Cardiac fibroblast (primary cell): Measurements from ENCODE around the gene FADS3.

ENCODE experiments used
- DNase-seq, 2 donors: peaks; one replicate each; pipeline versions ENCODE4 v3.0.0 to v3.0.0-alpha.2; 2010; ENCODE audit warnings: low read depth in 2 of 2
- H3K4me3 ChIP-seq, 2 donors: replicated peaks in 1 of 2; 1 replicate in 1 of 2; 2 replicates in 1 of 2; pipeline ENCODE4 v1.5.1; 2011; ENCODE audit warnings: low read depth in 2 of 2, low read length in 2 of 2, mild to moderate bottlenecking in 2 of 2, moderate library complexity in 1 of 2
- CTCF ChIP-seq: IDR thresholded peaks from one replicate; pipeline ENCODE4 v1.5.1; 2011; ENCODE audit warnings: low read depth, mild to moderate bottlenecking, low read length, inconsistent platforms

Gene FADS3

GRCh38 chr11:61833926-61834277, 57.4 kb downstream of the FADS3 start:
- TF ChIP-seq CTCF = no peak
- peak overlapping the region in 1 of 2 donors; percentile 24 for H3K4me3 ChIP-seq
- no peak for DNase-seq

- no peak overlapping the region for H3K4me3 ChIP-seq
Measured at GRCh38 chr11:61833471-61833870, 57.9 kb downstream of the FADS3 start.

GRCh38 chr11:61832754-61833153, 58.6 kb downstream of the FADS3 start:
- TF ChIP-seq CTCF = no peak
- DNase-seq = no peak
- no peak overlapping the region for H3K4me3 ChIP-seq

More at GRCh38 chr11:61833471-61833870, 57.9 kb downstream of the FADS3 start:
- TF ChIP-seq CTCF = no peak
- DNase-seq = no peak

GRCh38 chr11:61832207-61832606, 59.1 kb downstream of the FADS3 start:
- DNase-seq = no peak
- peak overlapping the region in 1 of 2 donors; percentile 96 for H3K4me3 ChIP-seq
- no peak for TF ChIP-seq CTCF

GRCh38 chr11:61830237-61831105, 60.9 kb downstream of the FADS3 start:
- DNase-seq = peak; percentile 30 to 63
- peak overlapping the region; percentile 73 to 96 for H3K4me3 ChIP-seq
- TF ChIP-seq CTCF = no peak

- no peak for TF ChIP-seq CTCF
- peak overlapping the region; percentile 73 to 96 for H3K4me3 ChIP-seq
- DNase-seq = no peak
Measured at GRCh38 chr11:61829806-61830205, 61.5 kb downstream of the FADS3 start.
